ENCODE results near the gene ZNF326. TPM values are rescaled to one million over a fixed set of nuclear protein-coding genes. Genes with fewer than 3 reads are reported as not detected.

The ZNF326 gene
- polyA plus RNA-seq, 1 donor (not counting 4 experiments of a cell fraction or from before 2014, with no cell fraction given): 22.7 TPM

DNA sequence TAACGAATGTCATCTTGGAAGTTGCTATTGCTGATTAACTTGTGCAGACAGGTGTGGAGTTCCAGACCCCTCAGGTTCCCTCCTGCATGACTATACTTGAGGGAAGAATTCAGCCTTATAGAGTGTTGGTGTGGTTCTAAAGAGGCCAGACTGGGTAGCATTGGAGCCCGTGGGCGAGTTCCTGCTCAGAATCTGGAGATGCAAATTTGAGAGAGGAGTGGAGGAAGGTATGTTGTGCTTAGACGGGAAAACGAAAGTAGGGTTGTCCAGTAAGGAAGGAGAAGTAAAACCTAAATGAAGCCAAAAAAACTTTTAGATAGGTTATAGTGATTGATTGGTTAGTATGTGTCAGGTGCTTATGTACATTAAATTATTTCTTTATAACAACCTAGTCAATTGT is 79.2 kb downstream of the ZNF326 start:
- peak overlapping the region in 1 of 3 experiments; percentile 49 for H3K4me3 ChIP-seq (ENCODE audit: control insufficient read depth in 2 of 3, extremely low read depth in 1 of 3, insufficient read depth in 2 of 3, low read depth in 1 of 3, low read length in 3 of 3)
- H3K9me3 ChIP-seq (ENCODE audit: control insufficient read depth, low read depth, low read length): no peaks in the 10 kb centered on the region
- peak overlapping the region; percentile 77 for H3K4me2 ChIP-seq (ENCODE audit: control insufficient read depth, extremely low read depth, insufficient read depth, low read depth, low read length)
- H2AFZ ChIP-seq (ENCODE audit: control insufficient read depth, low read length): peak overlapping the region; percentile 63
- no peak overlapping the region for H3K27ac ChIP-seq (ENCODE audit: control insufficient read depth, insufficient read depth, low read length)
- no peaks in the 10 kb centered on the region for H3K9me1 ChIP-seq (ENCODE audit: control insufficient read depth, extremely low read depth, insufficient read depth, low read length)
- H4K20me1 ChIP-seq (ENCODE audit: control insufficient read depth, extremely low read depth, insufficient read depth, low read length): no peaks in the 10 kb centered on the region
- no peak for TF ChIP-seq EZH2 (IDR thresholded peaks at IDR 0.05; ENCODE audit: low read length)
- TF ChIP-seq, protein P1, sequence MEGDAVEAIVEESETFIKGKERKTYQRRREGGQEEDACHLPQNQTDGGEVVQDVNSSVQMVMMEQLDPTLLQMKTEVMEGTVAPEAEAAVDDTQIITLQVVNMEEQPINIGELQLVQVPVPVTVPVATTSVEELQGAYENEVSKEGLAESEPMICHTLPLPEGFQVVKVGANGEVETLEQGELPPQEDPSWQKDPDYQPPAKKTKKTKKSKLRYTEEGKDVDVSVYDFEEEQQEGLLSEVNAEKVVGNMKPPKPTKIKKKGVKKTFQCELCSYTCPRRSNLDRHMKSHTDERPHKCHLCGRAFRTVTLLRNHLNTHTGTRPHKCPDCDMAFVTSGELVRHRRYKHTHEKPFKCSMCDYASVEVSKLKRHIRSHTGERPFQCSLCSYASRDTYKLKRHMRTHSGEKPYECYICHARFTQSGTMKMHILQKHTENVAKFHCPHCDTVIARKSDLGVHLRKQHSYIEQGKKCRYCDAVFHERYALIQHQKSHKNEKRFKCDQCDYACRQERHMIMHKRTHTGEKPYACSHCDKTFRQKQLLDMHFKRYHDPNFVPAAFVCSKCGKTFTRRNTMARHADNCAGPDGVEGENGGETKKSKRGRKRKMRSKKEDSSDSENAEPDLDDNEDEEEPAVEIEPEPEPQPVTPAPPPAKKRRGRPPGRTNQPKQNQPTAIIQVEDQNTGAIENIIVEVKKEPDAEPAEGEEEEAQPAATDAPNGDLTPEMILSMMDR (optimal IDR thresholded peaks at IDR 0.05 in 1 of 3, IDR thresholded peaks at IDR 0.05 in 1 of 3, conservative IDR thresholded peaks at IDR 0.05 in 1 of 3; ENCODE audit: extremely low read depth in 1 of 3, insufficient read depth in 2 of 3, low read length in 3 of 3): no peak
- H3K36me3 ChIP-seq (ENCODE audit: control insufficient read depth in 2 of 2, extremely low read depth in 1 of 2, insufficient read depth in 2 of 2, low read length in 2 of 2): no peaks in the 10 kb centered on the region
- no peak for DNase-seq (ENCODE audit: low read depth, low spot score)
- peaks cover 11% of the 10 kb centered on the region for H3K27me3 ChIP-seq (ENCODE audit: control insufficient read depth, extremely low read depth, insufficient read depth, low read length)
- H3K4me1 ChIP-seq (ENCODE audit: control insufficient read depth, extremely low read depth, insufficient read depth, low read length): peaks cover 6% of the 10 kb centered on the region
- no peaks in the 10 kb centered on the region for H3K79me2 ChIP-seq (ENCODE audit: control insufficient read depth, insufficient read depth, low read length)
- H3K9ac ChIP-seq (ENCODE audit: control insufficient read depth, extremely low read depth, insufficient read depth, low read length): no peak overlapping the region
- no peak for FAIRE-seq
- dilution Hi-C loops (cut with MboI; ENCODE audit: extremely low pct_ligation_motif_present, low sequenced_read_pairs): no loop called here

DNA sequence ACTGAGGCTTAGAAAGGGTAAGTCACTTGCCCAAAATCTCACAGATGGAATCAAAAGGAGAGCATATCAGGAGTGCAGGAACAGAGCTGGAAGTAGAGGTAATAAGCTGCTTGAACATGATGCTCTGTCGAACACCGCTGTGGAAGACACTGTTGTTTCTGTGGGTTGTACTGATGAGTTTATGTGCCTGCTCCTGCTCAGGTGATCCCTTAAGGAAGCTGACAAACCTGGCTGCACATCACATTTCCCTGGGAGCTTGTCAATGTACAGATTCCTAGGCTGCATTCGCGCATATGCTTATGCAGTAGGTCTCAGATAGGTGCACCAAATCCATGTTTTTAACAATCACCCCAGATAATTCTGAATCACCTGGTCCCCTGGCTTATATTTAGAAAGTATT is 79.7 kb downstream of the ZNF326 start:
- DNase-seq (ENCODE audit: low read depth, low spot score) (no peak), FAIRE-seq (no peak)

More for the DNA sequence above, 79.7 kb downstream of the ZNF326 start:
- H3K9me1 ChIP-seq (ENCODE audit: control insufficient read depth, extremely low read depth, insufficient read depth, low read length): no peaks in the 10 kb centered on the region
- H2AFZ ChIP-seq (ENCODE audit: control insufficient read depth, low read length): peak overlapping the region; percentile 63
- no peaks in the 10 kb centered on the region for H3K9me3 ChIP-seq (ENCODE audit: control insufficient read depth, low read depth, low read length)
- H3K27ac ChIP-seq (ENCODE audit: control insufficient read depth, insufficient read depth, low read length): no peak overlapping the region
- no peaks in the 10 kb centered on the region for H3K79me2 ChIP-seq (ENCODE audit: control insufficient read depth, insufficient read depth, low read length)
- peak overlapping the region; percentile 77 for H3K4me2 ChIP-seq (ENCODE audit: control insufficient read depth, extremely low read depth, insufficient read depth, low read depth, low read length)
- H3K36me3 ChIP-seq (ENCODE audit: control insufficient read depth in 2 of 2, extremely low read depth in 1 of 2, insufficient read depth in 2 of 2, low read length in 2 of 2): no peaks in the 10 kb centered on the region
- TF ChIP-seq EZH2 (IDR thresholded peaks at IDR 0.05; ENCODE audit: low read length): no peak
- TF ChIP-seq, protein P1 (optimal IDR thresholded peaks at IDR 0.05 in 1 of 3, IDR thresholded peaks at IDR 0.05 in 1 of 3, conservative IDR thresholded peaks at IDR 0.05 in 1 of 3; ENCODE audit: extremely low read depth in 1 of 3, insufficient read depth in 2 of 3, low read length in 3 of 3): no peak
- H3K27me3 ChIP-seq (ENCODE audit: control insufficient read depth, extremely low read depth, insufficient read depth, low read length): peaks cover 11% of the 10 kb centered on the region
- H4K20me1 ChIP-seq (ENCODE audit: control insufficient read depth, extremely low read depth, insufficient read depth, low read length): no peaks in the 10 kb centered on the region
- dilution Hi-C loops (cut with MboI; ENCODE audit: extremely low pct_ligation_motif_present, low sequenced_read_pairs): no loop called here
- H3K4me3 ChIP-seq (ENCODE audit: control insufficient read depth in 2 of 3, extremely low read depth in 1 of 3, insufficient read depth in 2 of 3, low read depth in 1 of 3, low read length in 3 of 3): peak overlapping the region in 1 of 3 experiments; percentile 49
- H3K4me1 ChIP-seq (ENCODE audit: control insufficient read depth, extremely low read depth, insufficient read depth, low read length): peaks cover 6% of the 10 kb centered on the region
- H3K9ac ChIP-seq (ENCODE audit: control insufficient read depth, extremely low read depth, insufficient read depth, low read length): no peak overlapping the region

Measured in keratinocyte (primary cell).